ENCODE results near the gene ANGPT4. TPM values are rescaled to one million over a fixed set of nuclear protein-coding genes. Genes with fewer than 3 reads are reported as not detected.
"Not testable (repeated sequence)": the region's sequence is repeated elsewhere in the genome, so short reads cannot be mapped to it uniquely, and the experiment has no call there.

Gene ANGPT4
- total RNA-seq, 2 experiments from 2014 or later = not detected

GRCh38 chr20:828987-829386, 87.1 kb downstream of the ANGPT4 start:
- Mint-ChIP-seq H3K9me3 (no peaks in the 10 kb centered on the region), H3K27ac (no peak overlapping the region), H3K4me1 (ENCODE audit: low read depth) (peaks cover 7% of the 10 kb centered on the region), H3K27me3 (no peaks in the 10 kb centered on the region), H3K36me3 (ENCODE audit: low read depth) (no peaks in the 10 kb centered on the region), H3K4me3 (no peak overlapping the region)
- no peak for TF ChIP-seq CTCF (IDR thresholded peaks at IDR 0.05)
- Histone ChIP-seq H3K27me3 (ENCODE audit: control insufficient read depth in 1 of 2, insufficient read depth in 2 of 2, low read length in 2 of 2) (no peaks in the 10 kb centered on the region), H3K4me3 (ENCODE audit: low read length) (no peak overlapping the region), H3K27ac (ENCODE audit: low read depth in 1 of 2, low read length in 2 of 2) (no peak overlapping the region), H3K4me1 (ENCODE audit: insufficient read depth, low read length) (peaks cover 13% of the 10 kb centered on the region), H3K36me3 (ENCODE audit: insufficient read depth, low read length) (no peaks in the 10 kb centered on the region), H3K9me3 (ENCODE audit: control insufficient read depth in 1 of 2, insufficient read depth in 1 of 2, low read length in 2 of 2) (no peaks in the 10 kb centered on the region)
- POLR2A ChIA-PET = no interaction called here
- ATAC-seq (ENCODE audit: poor library complexity) (no peak), DNase-seq (no peak)
- intact Hi-C loops (cut with DNase I, micrococcal nuclease) = no loop called here
- CTCF ChIA-PET = no interaction called here

GRCh38 chr20:827981-828380, 88.2 kb downstream of the ANGPT4 start:
- H3K27ac Mint-ChIP-seq; H3K9me3 ChIP-seq (ENCODE audit: control insufficient read depth in 1 of 2, insufficient read depth in 1 of 2, low read length in 2 of 2); POLR2A ChIA-PET; ATAC-seq (ENCODE audit: poor library complexity); H3K4me1 ChIP-seq (ENCODE audit: insufficient read depth, low read length); intact Hi-C loops (cut with DNase I, micrococcal nuclease); H3K36me3 Mint-ChIP-seq (ENCODE audit: low read depth); H3K36me3 ChIP-seq (ENCODE audit: insufficient read depth, low read length); H3K27ac ChIP-seq (ENCODE audit: low read depth in 1 of 2, low read length in 2 of 2); DNase-seq; H3K27me3 Mint-ChIP-seq; H3K4me3 ChIP-seq (ENCODE audit: low read length); H3K9me3 Mint-ChIP-seq; H3K4me3 Mint-ChIP-seq; H3K4me1 Mint-ChIP-seq (ENCODE audit: low read depth); H3K27me3 ChIP-seq (ENCODE audit: control insufficient read depth in 1 of 2, insufficient read depth in 2 of 2, low read length in 2 of 2): not testable (repeated sequence)
- CTCF ChIA-PET = interaction anchor here (0.6 kb wide), 1 partner anchor 616 kb away, joined by 3 read pairs; no protein-coding TSS in a partner anchor

- Histone ChIP-seq H3K4me3 (ENCODE audit: low read length) (no peak overlapping the region), H3K36me3 (ENCODE audit: insufficient read depth, low read length) (no peaks in the 10 kb centered on the region), H3K27ac (ENCODE audit: low read depth in 1 of 2, low read length in 2 of 2) (no peak overlapping the region), H3K27me3 (ENCODE audit: control insufficient read depth in 1 of 2, insufficient read depth in 2 of 2, low read length in 2 of 2) (no peaks in the 10 kb centered on the region), H3K4me1 (ENCODE audit: insufficient read depth, low read length) (no peaks in the 10 kb centered on the region), H3K9me3 (ENCODE audit: control insufficient read depth in 1 of 2, insufficient read depth in 1 of 2, low read length in 2 of 2) (no peaks in the 10 kb centered on the region)
- H3K9me3 Mint-ChIP-seq = no peaks in the 10 kb centered on the region
- no peak for TF ChIP-seq CTCF (IDR thresholded peaks at IDR 0.05)
- H3K4me1 Mint-ChIP-seq (ENCODE audit: low read depth) = no peaks in the 10 kb centered on the region
- no peak overlapping the region for H3K4me3 Mint-ChIP-seq
- intact Hi-C loops (cut with DNase I, micrococcal nuclease) = no loop called here
- no peaks in the 10 kb centered on the region for H3K27me3 Mint-ChIP-seq
- no peak for DNase-seq
- H3K27ac Mint-ChIP-seq = no peak overlapping the region
- ChIA-PET POLR2A (no interaction called here), CTCF (interaction anchor here (0.6 kb wide), 1 partner anchor 308 kb away, joined by 3 read pairs; no protein-coding TSS in a partner anchor)
- no peak for ATAC-seq (ENCODE audit: poor library complexity)
- no peaks in the 10 kb centered on the region for H3K36me3 Mint-ChIP-seq (ENCODE audit: low read depth)
Observed at GRCh38 chr20:826695-827323, 89.3 kb downstream of the ANGPT4 start.

Data from CD4-positive, alpha-beta T cell (primary cell).